Endothelial cell of umbilical vein (primary cell): ENCODE results near the gene MYO7B. TPM values are rescaled to one million over a fixed set of nuclear protein-coding genes. Genes with fewer than 3 reads are reported as not detected.

Experiments
- BruUV-seq: library from RNA; stranded (reverse); fragments of 400-500 nt; replicated peaks from 2 replicates; lab custom pipeline; 2021; lab: Mats Ljungman, UMichigan
- CTCF ChIA-PET: fragments of 300-600, 350-600 bp; sonication (Branson Sonifier 250); formaldehyde crosslinking; loops from one replicate; lab custom pipeline; 2021; ENCODE audit warnings: antibody characterized with exemption, inconsistent platforms; lab: Charles Lee
- POLR2A ChIA-PET: fragments of 300-600, 350-600 bp; sonication (Branson Sonifier 250); formaldehyde crosslinking; loops from one replicate; lab custom pipeline; 2021; ENCODE audit warnings: antibody characterized with exemption, inconsistent platforms; lab: Charles Lee
- DNase-seq: peaks from one replicate; pipeline ENCODE4 v3.0.0-alpha.2; 2011; ENCODE audit warnings: low read depth, low spot score
- FAIRE-seq: peaks from 2 replicates; lab custom pipeline; 2011; peaks lifted over from hg19 to GRCh38; lab: Jason Lieb, UNC
- H2AFZ ChIP-seq: 2 replicates; pipeline ENCODE4 v1.6.0; 2012; ENCODE audit warnings: low read depth, low read length, control low read depth, inconsistent platforms
- H3K27ac ChIP-seq: 2 replicates; pipeline ENCODE4 v1.5.1; 2011; ENCODE audit warnings: low read depth, mild to moderate bottlenecking, control low read depth, low read length, moderate library complexity; ENCODE audit not compliant: insufficient read depth
- H3K27me3 ChIP-seq, 2 experiments: 2 replicates each; pipeline versions ENCODE4 v1.6.0 to v1.6.1; 2011; ENCODE audit warnings: low read length in 2 of 2, mixed read lengths in 1 of 2; ENCODE audit not compliant: control insufficient read depth in 2 of 2, insufficient read depth in 2 of 2
- H3K36me3 ChIP-seq, 2 experiments: 2 replicates in 1 of 2; 3 replicates in 1 of 2; pipeline ENCODE4 v1.5.1; 2011; ENCODE audit warnings: low read length in 2 of 2, mild to moderate bottlenecking in 1 of 2, moderate library complexity in 1 of 2; ENCODE audit not compliant: control insufficient read depth in 2 of 2, insufficient read depth in 2 of 2; ENCODE audit errors: extremely low read depth in 1 of 2
- H3K4me1 ChIP-seq: 3 replicates; pipeline ENCODE4 v1.5.1; 2011; ENCODE audit warnings: mild to moderate bottlenecking, low read length; ENCODE audit not compliant: control insufficient read depth, insufficient read depth; ENCODE audit errors: extremely low read depth
- H3K4me2 ChIP-seq: 2 replicates; pipeline ENCODE4 v1.6.1; 2011; ENCODE audit warnings: low read length, control low read depth, mixed read lengths; ENCODE audit not compliant: insufficient read depth
- H3K4me3 ChIP-seq, 3 experiments: fragments of 200-600 bp in 1 of 3; sonication (generic), shearing (Covaris generic) in 1 of 3; replicated peaks in 1 of 3; 2 replicates each; pipeline ENCODE4 v1.5.1; 2011 to 2016; ENCODE audit warnings: control low read depth in 3 of 3, low read length in 3 of 3, mild to moderate bottlenecking in 2 of 3, inconsistent platforms in 1 of 3, low read depth in 1 of 3, moderate library complexity in 1 of 3; ENCODE audit not compliant: insufficient read depth in 1 of 3
- H3K79me2 ChIP-seq: 2 replicates; pipeline ENCODE4 v1.6.0; 2012; ENCODE audit warnings: low read length, inconsistent platforms; ENCODE audit not compliant: control insufficient read depth, insufficient read depth
- H3K9ac ChIP-seq: replicated peaks from 2 replicates; pipeline ENCODE3; 2011; ENCODE audit warnings: low read length, control low read depth; ENCODE audit not compliant: insufficient read depth; ENCODE audit errors: extremely low read depth
- H3K9me1 ChIP-seq: replicated peaks from 3 replicates; pipeline ENCODE4 v1.6.0; 2011; ENCODE audit warnings: mild to moderate bottlenecking, low read length; ENCODE audit not compliant: control insufficient read depth, insufficient read depth; ENCODE audit errors: extremely low read depth
- H3K9me3 ChIP-seq: replicated peaks from 2 replicates; pipeline ENCODE4 v1.5.1; 2012; ENCODE audit warnings: low read length, inconsistent platforms; ENCODE audit not compliant: control insufficient read depth, insufficient read depth
- H4K20me1 ChIP-seq: replicated peaks from 2 replicates; pipeline ENCODE3; 2011; ENCODE audit warnings: mild to moderate bottlenecking, low read length; ENCODE audit not compliant: control insufficient read depth, insufficient read depth; ENCODE audit errors: extremely low read depth
- CTCF ChIP-seq, 2 donors: IDR thresholded peaks; 1 replicate in 1 of 2; 2 replicates in 1 of 2; pipeline ENCODE4 v1.5.1; 2011; ENCODE audit warnings: low read length in 2 of 2, mild to moderate bottlenecking in 2 of 2, moderate library complexity in 2 of 2, control low read depth in 1 of 2, inconsistent platforms in 1 of 2, low read depth in 1 of 2; ENCODE audit not compliant: insufficient read depth in 1 of 2; ENCODE audit errors: extremely low read depth in 1 of 2
- EZH2 ChIP-seq: IDR thresholded peaks from 2 replicates; pipeline ENCODE4 v1.6.1; 2012; ENCODE audit warnings: borderline replicate concordance, low read depth, mild to moderate bottlenecking, moderate library complexity, low read length, inconsistent platforms; ENCODE audit not compliant: severe bottlenecking
- FOS ChIP-seq: IDR thresholded peaks from 2 replicates; pipeline ENCODE4 v1.6.1; 2011; ENCODE audit warnings: mild to moderate bottlenecking, low read length, moderate library complexity, borderline replicate concordance; ENCODE audit not compliant: insufficient read depth
- GATA2 ChIP-seq: IDR thresholded peaks from 2 replicates; pipeline ENCODE4 v1.7.0; 2011; ENCODE audit warnings: low read depth, mild to moderate bottlenecking, moderate library complexity, mixed read lengths, low read length; ENCODE audit not compliant: insufficient read length, insufficient read depth
- JUN ChIP-seq: IDR thresholded peaks from 2 replicates; pipeline ENCODE4 v1.6.1; 2011; ENCODE audit warnings: borderline replicate concordance, low read depth; ENCODE audit not compliant: insufficient read length, insufficient read depth
- MAX ChIP-seq: IDR thresholded peaks from 2 replicates; pipeline ENCODE4 v1.6.1; 2011; ENCODE audit not compliant: insufficient read depth, insufficient read length
- MYC ChIP-seq: IDR thresholded peaks from one replicate; pipeline ENCODE4 v1.6.1; 2011; ENCODE audit warnings: mild to moderate bottlenecking, low read depth, low read length
- POLR2A ChIP-seq: IDR thresholded peaks from 2 replicates; pipeline ENCODE4 v1.6.1; 2012; ENCODE audit warnings: low read depth, mild to moderate bottlenecking, control low read depth, low read length
- POLR2AphosphoS5 ChIP-seq: IDR thresholded peaks from 2 replicates; pipeline ENCODE4 v1.6.1; 2012; ENCODE audit warnings: low read depth, mild to moderate bottlenecking, control low read depth, low read length, moderate library complexity; ENCODE audit not compliant: insufficient read depth
- dilution Hi-C: fragments of 300-500 bp; cut with MboI; formaldehyde crosslinking; loops from one replicate; pipeline ENCODE4 v1.15.0; 2019; ENCODE audit warnings: low sequenced_read_pairs; ENCODE audit not compliant: extremely low pct_ligation_motif_present
- intact Hi-C: fragments of 100-400 bp; cut with micrococcal nuclease; formaldehyde crosslinking; loops from one replicate; pipeline ENCODE4 v1.10.0; 2022
- polyA plus RNA-seq, 4 experiments: library from polyadenylated mRNA; depleted of rRNA in 3 of 4; stranded (reverse) in 3 of 4; unstranded in 1 of 4; fragments of >200 nt; gene quantifications; 2 replicates each; pipeline versions ENCODE4 v1.2.1 to v1.2.3, GENCODE V29; 2011 to 2012; ENCODE audit warnings: missing spikeins in 1 of 4
- total RNA-seq: library from RNA; stranded (reverse); gene quantifications from 2 replicates; pipeline ENCODE4 v1.2.3, GENCODE V29; 2021

Gene MYO7B
- total and polyA plus RNA-seq, 2 donors (not counting 3 experiments of a cell fraction or from before 2014, with no cell fraction given) = 0.17 TPM; not detected in 1

- Histone ChIP-seq H3K27ac (no peak overlapping the region), H3K9me3 (no peaks in the 10 kb centered on the region), H2AFZ (no peak overlapping the region), H3K4me1 (peaks cover 16% of the 10 kb centered on the region), H3K9ac (no peak overlapping the region), H3K27me3 (no peaks in the 10 kb centered on the region), H3K79me2 (no peaks in the 10 kb centered on the region), H3K4me3 (no peak overlapping the region), H3K9me1 (no peaks in the 10 kb centered on the region), H4K20me1 (no peaks in the 10 kb centered on the region), H3K4me2 (no peak overlapping the region), H3K36me3 (no peaks in the 10 kb centered on the region)
- TF ChIP-seq FOS = no peak
- no peak for TF ChIP-seq MYC
- no peak for TF ChIP-seq EZH2
- TF ChIP-seq MAX = no peak
- no peak for TF ChIP-seq GATA2
- no peak for TF ChIP-seq POLR2A
- TF ChIP-seq CTCF (IDR thresholded peaks at IDR 0.05; ENCODE audit: extremely low read depth in 1 of 2, insufficient read depth in 1 of 2, low read depth in 1 of 2, low read length in 2 of 2) = no peak
- no peak for TF ChIP-seq JUN
- no peak for TF ChIP-seq POLR2AphosphoS5
- dilution Hi-C loops (no loop called here), intact Hi-C loops (no loop called here)
- FAIRE-seq (no peak), DNase-seq (no peak)
- ChIA-PET CTCF (interaction anchor here (1.2 to 4.7 kb wide), 4 partner anchors 16 to 88 kb away, joined by 4 to 38 read pairs (median 8); no protein-coding TSS in a partner anchor), POLR2A (no interaction called here)
- BruUV-seq = no TSS peak
These were observed 144.3 kb downstream of the MYO7B start for GRCh38 chr2:127679680-127680361.
